DND-41 (cell line): ENCODE results near the gene ADRA2B.

Experiments used
- EZH2 ChIP-seq: IDR thresholded peaks from 3 replicates; pipeline ENCODE4 v1.6.1; 2012; ENCODE audit warnings: borderline replicate concordance, low read depth, mild to moderate bottlenecking, moderate library complexity, low read length, inconsistent platforms; ENCODE audit not compliant: severe bottlenecking
- TF ChIP-seq, protein P1 (sequence below): IDR thresholded peaks from 2 replicates; pipeline ENCODE4 v1.5.1; 2012; ENCODE audit warnings: borderline replicate concordance, low read length, moderate library complexity, mild to moderate bottlenecking; ENCODE audit not compliant: poor library complexity, severe bottlenecking; ENCODE audit errors: extremely low read depth

DNA sequence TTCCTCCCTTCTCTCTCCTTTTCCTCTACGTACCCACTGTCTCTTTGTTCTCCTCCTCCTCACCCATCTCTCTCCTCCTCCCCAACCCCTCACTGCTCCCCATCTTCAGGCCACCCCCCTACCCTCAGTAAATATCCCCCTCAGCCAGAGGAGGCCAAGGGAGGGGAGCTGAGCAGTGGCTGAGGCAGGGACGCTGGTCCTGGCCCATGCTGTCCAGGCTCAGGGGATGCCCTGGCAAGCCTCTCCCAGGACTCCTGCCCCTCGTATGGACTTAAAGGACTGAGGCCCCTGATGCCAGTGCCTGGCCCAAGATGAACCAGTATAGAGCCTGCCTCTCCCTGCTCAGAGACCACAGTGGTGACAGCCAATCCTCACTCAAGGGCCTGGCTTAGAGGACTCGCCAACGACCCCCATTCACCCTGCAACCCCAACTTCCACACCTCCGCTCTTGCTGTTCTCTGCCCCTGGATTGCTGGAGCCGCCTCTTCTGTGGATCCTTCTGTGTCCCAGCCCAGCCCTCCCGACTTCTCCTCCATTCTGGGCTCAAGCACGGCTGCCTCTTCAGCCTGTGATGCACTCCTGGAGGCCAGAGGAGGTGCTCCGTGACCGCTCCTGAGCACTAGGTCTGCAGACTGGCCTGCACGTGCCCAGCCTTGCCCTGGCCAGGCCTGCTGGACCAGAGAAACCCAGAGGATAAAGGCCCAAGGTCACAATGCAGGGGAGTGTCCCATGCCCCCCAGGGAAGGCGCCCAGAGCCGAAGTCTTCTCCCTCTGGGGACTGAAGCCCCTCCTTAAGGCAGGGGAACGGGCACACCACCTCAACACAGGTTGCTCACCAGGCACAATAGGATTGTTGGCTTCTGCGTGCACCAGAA, 38.4 kb upstream of the ADRA2B start:
- TF ChIP-seq, protein P1, sequence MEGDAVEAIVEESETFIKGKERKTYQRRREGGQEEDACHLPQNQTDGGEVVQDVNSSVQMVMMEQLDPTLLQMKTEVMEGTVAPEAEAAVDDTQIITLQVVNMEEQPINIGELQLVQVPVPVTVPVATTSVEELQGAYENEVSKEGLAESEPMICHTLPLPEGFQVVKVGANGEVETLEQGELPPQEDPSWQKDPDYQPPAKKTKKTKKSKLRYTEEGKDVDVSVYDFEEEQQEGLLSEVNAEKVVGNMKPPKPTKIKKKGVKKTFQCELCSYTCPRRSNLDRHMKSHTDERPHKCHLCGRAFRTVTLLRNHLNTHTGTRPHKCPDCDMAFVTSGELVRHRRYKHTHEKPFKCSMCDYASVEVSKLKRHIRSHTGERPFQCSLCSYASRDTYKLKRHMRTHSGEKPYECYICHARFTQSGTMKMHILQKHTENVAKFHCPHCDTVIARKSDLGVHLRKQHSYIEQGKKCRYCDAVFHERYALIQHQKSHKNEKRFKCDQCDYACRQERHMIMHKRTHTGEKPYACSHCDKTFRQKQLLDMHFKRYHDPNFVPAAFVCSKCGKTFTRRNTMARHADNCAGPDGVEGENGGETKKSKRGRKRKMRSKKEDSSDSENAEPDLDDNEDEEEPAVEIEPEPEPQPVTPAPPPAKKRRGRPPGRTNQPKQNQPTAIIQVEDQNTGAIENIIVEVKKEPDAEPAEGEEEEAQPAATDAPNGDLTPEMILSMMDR: no peak
- no peak for TF ChIP-seq EZH2
